ENCODE data around the gene IGF2.

DNA sequence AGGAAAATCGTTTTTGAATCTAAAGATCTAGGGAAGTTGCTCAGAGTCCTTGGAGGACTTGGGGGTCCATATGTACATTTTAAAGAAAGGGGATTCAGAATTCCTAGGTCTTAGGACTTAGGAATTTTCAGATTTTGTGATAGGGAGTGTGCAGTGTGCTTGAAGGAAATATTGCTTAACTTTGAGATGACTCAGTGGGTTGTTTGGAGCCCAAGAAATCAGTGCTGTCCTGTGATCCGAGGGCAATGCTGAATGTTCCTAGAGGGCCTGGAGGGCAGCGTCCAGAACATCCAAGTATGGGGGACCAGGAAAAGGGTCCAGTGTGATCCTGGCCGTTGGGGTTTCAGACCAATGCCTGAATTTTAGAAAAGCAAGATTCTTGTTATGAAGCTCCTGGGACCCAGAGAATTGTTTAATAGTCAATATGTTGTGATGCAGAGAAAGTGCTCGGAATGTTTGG, 3.1 kb upstream of the IGF2 start:
- TF ChIP-seq, protein P1, sequence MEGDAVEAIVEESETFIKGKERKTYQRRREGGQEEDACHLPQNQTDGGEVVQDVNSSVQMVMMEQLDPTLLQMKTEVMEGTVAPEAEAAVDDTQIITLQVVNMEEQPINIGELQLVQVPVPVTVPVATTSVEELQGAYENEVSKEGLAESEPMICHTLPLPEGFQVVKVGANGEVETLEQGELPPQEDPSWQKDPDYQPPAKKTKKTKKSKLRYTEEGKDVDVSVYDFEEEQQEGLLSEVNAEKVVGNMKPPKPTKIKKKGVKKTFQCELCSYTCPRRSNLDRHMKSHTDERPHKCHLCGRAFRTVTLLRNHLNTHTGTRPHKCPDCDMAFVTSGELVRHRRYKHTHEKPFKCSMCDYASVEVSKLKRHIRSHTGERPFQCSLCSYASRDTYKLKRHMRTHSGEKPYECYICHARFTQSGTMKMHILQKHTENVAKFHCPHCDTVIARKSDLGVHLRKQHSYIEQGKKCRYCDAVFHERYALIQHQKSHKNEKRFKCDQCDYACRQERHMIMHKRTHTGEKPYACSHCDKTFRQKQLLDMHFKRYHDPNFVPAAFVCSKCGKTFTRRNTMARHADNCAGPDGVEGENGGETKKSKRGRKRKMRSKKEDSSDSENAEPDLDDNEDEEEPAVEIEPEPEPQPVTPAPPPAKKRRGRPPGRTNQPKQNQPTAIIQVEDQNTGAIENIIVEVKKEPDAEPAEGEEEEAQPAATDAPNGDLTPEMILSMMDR (IDR thresholded peaks at IDR 0.05) = no peak
- no peak for TF ChIP-seq POLR2A (IDR thresholded peaks at IDR 0.05)
